GM18520 (cell line): ENCODE measurements around the gene THRB.

Experiments
- ATAC-seq: cut with Tn5 transposase; IDR thresholded peaks from one replicate; pipeline ENCODE4 v1.9.1; 2021; ENCODE audit not compliant: unreplicated experiment

The THRB gene

GRCh38 chr3:24494618-24495325 is at the start of gene THRB:
TSS of gene THRB (minus strand) at chr3:24494850.
- no peak for ATAC-seq

DNA sequence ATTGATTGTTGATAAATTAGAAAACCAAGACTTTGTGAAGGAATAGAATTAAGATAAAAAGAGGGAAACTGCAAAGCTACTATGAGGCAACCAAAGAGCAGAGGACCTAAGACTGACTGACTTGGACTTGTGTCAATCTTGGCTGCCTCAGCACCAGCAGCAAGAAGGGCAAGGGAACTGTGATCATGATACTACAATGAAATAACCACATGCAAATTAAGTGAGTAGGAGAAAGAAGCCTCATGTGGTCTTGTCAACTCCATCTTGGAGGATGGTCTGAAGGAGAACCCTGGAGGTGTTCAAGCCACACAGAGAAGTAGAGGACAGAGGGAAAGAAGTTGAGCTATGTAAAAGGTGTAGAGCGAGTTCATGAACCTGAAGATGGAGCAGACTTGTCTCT is 47.3 kb upstream of the THRB start:
- no peak for ATAC-seq

DNA sequence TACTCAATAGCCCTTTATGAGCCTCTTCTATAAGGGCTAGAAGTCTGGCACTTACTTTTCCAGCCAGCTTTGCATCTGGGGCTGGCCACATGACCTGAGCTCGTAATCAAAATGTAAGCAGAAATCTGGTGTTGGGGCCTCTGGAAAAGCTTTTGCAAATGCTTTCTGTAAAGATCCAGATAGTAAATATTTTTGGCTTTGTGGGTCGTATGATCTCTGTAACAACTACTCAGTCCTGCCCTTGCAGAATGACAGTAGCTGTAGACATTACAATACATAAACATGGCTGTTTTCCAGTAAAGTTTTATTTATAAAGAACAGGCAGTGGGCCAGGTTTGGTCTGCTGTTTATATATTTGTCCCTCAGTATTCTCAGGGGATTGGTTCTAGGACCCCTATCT is 46.2 kb upstream of the THRB start:
- no peak for ATAC-seq

- no peak for ATAC-seq
Observed at GRCh38 chr3:24539699-24540098, 45.0 kb upstream of the THRB start.

- no peak for ATAC-seq
Observed at GRCh38 chr3:24538891-24539290, 44.2 kb upstream of the THRB start.

DNA sequence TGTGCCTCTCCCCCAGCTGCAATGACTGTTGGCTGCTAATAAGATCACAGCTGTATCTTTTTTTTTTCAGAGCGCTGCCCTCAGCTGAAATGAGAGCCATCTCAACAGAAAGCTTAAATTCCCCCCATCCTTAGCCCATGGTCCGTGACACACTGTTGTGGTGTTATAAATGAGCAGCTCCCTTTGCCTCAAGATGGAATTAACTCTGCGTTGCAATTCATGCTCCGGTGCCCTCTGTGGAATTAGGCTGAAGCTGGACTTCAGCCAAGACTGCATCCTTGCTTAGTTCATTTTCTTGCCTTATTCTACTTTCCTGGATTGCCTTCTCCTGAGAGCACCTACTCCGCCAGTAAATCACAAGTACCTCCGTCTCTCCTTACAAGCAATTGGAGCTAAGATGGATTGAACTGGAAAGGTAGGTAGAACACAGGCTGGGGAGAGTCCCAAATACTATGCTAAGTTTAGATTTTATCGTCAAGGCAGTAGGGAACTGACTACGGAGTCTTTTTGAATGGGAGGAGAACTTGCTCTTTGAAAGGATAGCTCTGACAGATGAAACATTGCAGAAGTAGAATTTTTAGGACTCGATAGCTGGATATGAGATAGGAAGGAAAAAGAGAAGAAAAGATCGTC is 39.0 kb upstream of the THRB start:
- ATAC-seq: no peak

DNA sequence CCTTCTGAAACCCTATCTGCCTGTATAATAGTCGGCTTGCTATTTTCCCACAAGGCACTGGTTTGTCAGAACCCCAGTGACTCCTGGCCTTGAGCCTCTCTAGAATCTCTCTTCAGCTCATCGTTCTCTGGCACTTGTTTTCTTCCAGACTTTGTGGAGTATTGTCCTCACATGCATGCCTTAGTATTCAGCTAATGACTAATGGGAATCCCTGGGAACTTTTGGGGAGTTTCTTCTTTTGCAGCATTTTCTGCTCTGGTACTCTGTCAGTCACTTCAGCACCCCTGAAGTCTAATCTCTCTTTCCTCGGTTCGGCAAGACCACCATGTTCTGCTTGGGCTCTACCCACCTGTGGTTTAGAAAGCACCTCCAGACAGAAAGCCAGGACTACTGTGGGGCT is 35.8 kb upstream of the THRB start:
- ATAC-seq: no peak

- ATAC-seq: no peak
Observed at GRCh38 chr3:24529210-24529609, 34.6 kb upstream of the THRB start.

GRCh38 chr3:24526640-24527212 is 32.1 kb upstream of the THRB start:
- ATAC-seq: no peak

GRCh38 chr3:24525557-24525956 is 30.9 kb upstream of the THRB start:
- no peak for ATAC-seq

- no peak for ATAC-seq
Observed at GRCh38 chr3:24525022-24525421, 30.4 kb upstream of the THRB start.

GRCh38 chr3:24523988-24524727 is 29.5 kb upstream of the THRB start:
- no peak for ATAC-seq

- no peak for ATAC-seq
Observed at GRCh38 chr3:24523215-24523614, 28.6 kb upstream of the THRB start.

DNA sequence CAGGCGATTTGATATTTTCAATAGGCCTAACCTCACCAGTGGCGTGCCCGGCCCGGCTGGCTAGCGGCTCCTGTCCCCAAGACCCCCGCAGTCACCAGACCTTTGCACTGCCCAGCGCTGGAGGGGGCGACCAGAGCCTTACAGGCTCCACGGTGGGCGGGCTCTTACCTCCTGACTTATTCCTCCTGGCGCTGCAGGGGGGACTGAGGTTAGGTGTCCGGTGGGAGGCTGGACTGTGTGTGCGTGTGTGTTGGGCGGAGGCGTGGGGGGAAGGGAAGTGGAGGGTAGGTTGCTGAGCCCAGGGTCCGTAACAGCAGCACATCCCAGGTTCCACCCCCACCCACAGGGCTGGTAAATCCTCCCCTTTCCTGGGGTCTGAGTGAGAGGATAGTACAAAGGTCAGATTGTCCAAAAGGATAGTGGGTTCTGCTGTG is 27.5 kb upstream of the THRB start:
- no peak for ATAC-seq

DNA sequence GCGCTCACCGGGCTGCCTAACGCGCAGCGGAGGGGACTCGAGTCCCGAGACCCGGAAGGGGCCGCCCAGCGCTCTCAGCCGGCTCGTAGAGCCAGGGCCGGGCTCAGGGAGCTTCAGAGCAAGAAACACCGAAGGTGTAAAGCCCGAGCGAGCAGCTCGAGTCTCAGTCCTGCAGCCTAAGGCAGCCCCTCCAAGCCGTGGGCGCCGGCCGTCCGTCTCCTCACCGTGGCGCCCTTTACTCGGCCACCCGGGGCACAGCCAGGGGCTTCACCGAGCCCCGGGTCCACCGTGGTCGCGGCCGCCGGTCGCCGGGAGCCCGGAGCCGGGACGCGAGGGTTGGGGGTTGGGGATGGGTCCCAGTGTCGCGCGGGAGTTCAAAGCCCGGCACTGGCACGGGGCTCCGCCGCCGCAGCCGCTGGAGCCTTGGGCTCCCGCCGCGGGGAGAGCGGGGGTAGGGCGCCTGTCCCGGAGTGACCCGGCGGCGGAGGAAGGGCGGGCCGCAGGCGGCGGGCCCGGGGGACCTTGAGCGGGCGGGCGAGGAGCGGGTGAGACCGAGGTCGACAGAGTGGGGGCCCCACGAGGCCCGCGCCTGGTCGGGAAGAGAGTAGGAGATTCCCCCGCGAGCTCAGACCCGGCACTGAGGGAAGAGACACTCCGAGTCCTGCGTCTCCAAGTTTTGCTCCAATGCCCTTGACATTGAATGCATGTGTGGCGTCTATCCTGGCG is 26.9 kb upstream of the THRB start:
- ATAC-seq: no peak

DNA sequence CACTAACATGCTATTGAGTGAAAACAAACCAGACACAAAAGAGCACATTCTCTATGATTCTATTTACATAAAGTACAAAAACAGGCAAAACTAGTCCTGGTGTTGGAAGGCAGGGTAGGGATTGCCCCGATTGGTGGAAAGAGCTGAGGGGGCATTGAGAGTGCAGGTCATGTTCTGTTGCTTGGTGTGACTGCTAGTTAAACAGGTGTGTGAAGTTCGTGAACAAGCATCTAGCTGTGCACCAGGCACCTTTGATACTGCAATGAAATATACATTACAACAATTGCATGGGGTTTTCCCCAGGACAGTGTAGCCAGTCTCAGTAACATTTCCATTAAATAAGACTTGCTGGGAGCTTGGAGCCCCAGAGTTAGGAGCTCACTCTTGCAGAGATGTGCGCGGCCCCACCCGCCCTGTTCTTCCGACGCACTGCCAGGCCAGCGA is 26.3 kb upstream of the THRB start:
- ATAC-seq: no peak

DNA sequence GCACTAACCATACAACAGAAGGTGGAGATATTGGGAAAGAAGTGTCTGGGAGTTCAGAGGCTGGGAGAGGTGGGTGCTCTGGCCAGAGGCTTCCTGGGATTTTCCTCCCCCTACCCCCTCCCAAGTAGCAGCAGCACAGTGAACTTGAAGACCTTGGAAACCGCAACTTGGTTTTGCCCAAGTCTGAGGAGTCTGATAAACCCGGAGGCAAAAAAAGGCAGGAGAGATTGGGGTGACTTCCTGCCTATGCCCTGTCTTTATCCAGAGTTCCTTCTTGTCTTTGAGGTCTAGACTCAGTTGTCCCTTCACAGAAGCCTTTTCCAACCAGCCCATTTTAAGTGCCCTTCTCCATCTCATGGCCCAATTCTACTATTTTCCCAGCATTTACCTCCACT is 25.4 kb upstream of the THRB start:
- ATAC-seq: no peak

DNA sequence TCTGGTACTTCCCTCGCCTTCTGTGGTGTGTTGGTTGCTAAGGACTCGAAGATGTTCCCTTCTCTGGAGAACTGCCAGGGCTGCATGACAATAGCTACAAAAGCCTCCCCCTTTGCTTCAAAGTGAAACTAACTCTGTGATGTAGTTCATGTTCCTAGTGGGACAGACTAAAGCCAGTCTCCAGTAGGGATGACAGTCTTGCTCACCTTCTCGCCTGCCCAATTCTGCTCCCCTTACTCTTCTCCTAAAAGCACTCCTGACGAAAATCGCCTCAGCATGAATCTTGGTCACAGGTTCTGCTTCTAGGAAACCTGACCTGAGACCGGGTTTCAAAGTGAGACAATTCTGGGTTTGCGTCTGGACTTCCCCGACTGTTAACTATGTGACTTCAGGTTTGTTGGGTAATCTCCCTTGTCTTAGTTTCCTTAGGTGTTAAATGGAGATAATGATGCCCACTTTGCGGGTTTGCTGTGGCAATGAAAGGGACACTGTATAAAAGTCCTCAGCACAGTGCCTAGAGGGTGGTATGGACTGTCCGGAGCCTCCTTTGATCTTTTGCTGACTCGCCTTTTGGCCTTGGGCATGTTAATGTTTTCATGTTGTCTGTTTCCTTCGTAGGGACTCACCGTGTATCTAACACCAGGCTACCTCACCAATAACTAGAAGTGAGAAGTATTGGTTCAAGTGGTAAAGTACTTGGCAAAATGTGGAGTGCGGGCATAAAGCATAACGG is 24.9 kb upstream of the THRB start:
- peak; percentile 58 for ATAC-seq

GRCh38 chr3:24518990-24519367 is 24.3 kb upstream of the THRB start:
- no peak for ATAC-seq

DNA sequence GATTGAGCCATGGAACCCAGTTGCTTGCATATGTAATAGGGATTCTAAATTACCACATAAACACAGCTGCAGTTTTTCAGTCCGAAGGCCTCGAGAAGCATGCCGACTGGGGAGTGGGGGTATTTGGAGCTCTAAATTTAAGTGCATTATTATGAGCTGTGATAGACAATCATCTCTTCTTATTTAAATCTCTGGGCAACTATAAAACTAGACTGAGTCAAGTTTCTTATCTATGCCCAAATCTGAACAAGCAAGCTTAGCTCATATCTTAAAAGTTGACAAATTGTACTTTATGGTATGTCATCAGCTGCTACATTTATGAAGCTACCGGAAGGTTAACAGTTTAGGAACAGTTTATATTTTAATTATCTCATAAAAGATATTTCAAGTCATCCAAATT is 19.5 kb upstream of the THRB start:
- ATAC-seq: no peak
